ENCODE measurements around the gene CT83.

The CT83 gene

GRCh38 chrX:116462822-116463221 is at the start of gene CT83:
CT83 (minus strand) TSS chrX:116462976; CDS start chrX:116462856, 120 bp downstream.
- no peak for DNase-seq (ENCODE audit: low read depth)

GRCh38 chrX:116499780-116500179 is 37.0 kb upstream of the CT83 start:
- DNase-seq (ENCODE audit: low read depth) = no peak

GRCh38 chrX:116493271-116493670 is 30.5 kb upstream of the CT83 start:
- no peak for DNase-seq (ENCODE audit: low read depth)

GRCh38 chrX:116490104-116490503 is 27.3 kb upstream of the CT83 start:
- DNase-seq (ENCODE audit: low read depth) = no peak

- DNase-seq (ENCODE audit: low read depth) = no peak
Observed at GRCh38 chrX:116480059-116480458, 17.3 kb upstream of the CT83 start.

- no peak for DNase-seq (ENCODE audit: low read depth)
Observed at GRCh38 chrX:116449156-116449555, 13.6 kb downstream of the CT83 start.

GRCh38 chrX:116436358-116436816 is 26.4 kb downstream of the CT83 start, which contains the start of gene SLC6A14:
SLC6A14 (plus strand) TSS chrX:116436606; CDS start chrX:116436710, 104 bp downstream.
- no peak for DNase-seq (ENCODE audit: low read depth)

- no peak for DNase-seq (ENCODE audit: low read depth)
Observed at GRCh38 chrX:116435597-116435996, 27.2 kb downstream of the CT83 start.

- no peak for DNase-seq (ENCODE audit: low read depth)
Observed at GRCh38 chrX:116427978-116428377, 34.8 kb downstream of the CT83 start.

GRCh38 chrX:116417968-116418367 is 44.8 kb downstream of the CT83 start:
- DNase-seq (ENCODE audit: low read depth) = no peak

- DNase-seq (ENCODE audit: low read depth) = no peak
Observed at GRCh38 chrX:116417214-116417613, 45.6 kb downstream of the CT83 start.

- DNase-seq (ENCODE audit: low read depth) = no peak
Observed at GRCh38 chrX:116413273-116413672, 49.5 kb downstream of the CT83 start.
